Gastrocnemius medialis (tissue), 4 donors: ENCODE data around the gene SRRM3. TPM values are rescaled to one million over a fixed set of nuclear protein-coding genes. Genes with fewer than 3 reads are reported as not detected.

Source experiments
- ATAC-seq, 2 donors: fragments of 150-250 bp; one replicate each; pipeline ENCODE4 v1.9.1; 2016
- DNase-seq, 2 donors: peaks; one replicate each; pipeline ENCODE4 v3.0.0-alpha.2; 2019
- H3K27ac ChIP-seq, 4 donors: fragments of 200-600 bp; sonication (generic); 1 replicate in 1 of 4; 2 replicates in 3 of 4; pipeline ENCODE4 v1.5.1; 2016 to 2018; ENCODE audit warnings: mild to moderate bottlenecking in 2 of 4, moderate library complexity in 1 of 4
- H3K27me3 ChIP-seq, 3 donors: fragments of 200-600 bp; sonication (generic) in 2 of 3; 1 replicate in 1 of 3; 2 replicates in 2 of 3; pipeline versions ENCODE4 v1.5.1 to v1.6.0; 2016 to 2019; ENCODE audit warnings: mild to moderate bottlenecking in 1 of 3, moderate library complexity in 1 of 3
- H3K36me3 ChIP-seq, 2 donors: fragments of 200-600 bp; sonication (generic) in 1 of 2; one replicate each; pipeline ENCODE4 v1.5.1; 2017 to 2018
- H3K4me1 ChIP-seq, 2 donors: fragments of 200-600 bp; sonication (generic) in 1 of 2; one replicate each; pipeline ENCODE4 v1.5.1; 2016 to 2017; ENCODE audit warnings: mild to moderate bottlenecking in 2 of 2
- H3K4me3 ChIP-seq, 4 donors: fragments of 200-600 bp; sonication (generic) in 3 of 4; 1 replicate in 1 of 4; 2 replicates in 3 of 4; pipeline ENCODE4 v1.5.1; 2016 to 2019; ENCODE audit warnings: mild to moderate bottlenecking in 2 of 4
- H3K9me3 ChIP-seq, 3 donors: fragments of 200-600 bp; sonication (generic) in 2 of 3; 1 replicate in 1 of 3; 2 replicates in 2 of 3; pipeline ENCODE4 v1.5.1; 2016 to 2019
- CTCF ChIP-seq, 5 experiments: fragments of 450-650 bp in 3 of 5; fragments of 200-600 bp in 2 of 5; sonication (generic) in 2 of 5; IDR thresholded peaks in 4 of 5; conservative IDR thresholded peaks in 1 of 5; 1 replicate in 4 of 5; 2 replicates in 1 of 5; pipeline ENCODE4 v1.5.1; 2016 to 2019; ENCODE audit warnings: antibody characterized with exemption in 5 of 5, mild to moderate bottlenecking in 3 of 5, moderate library complexity in 3 of 5
- POLR2A ChIP-seq, 2 donors: fragments of 450-650 bp; IDR thresholded peaks; one replicate each; pipeline ENCODE4 v1.6.1; 2017; ENCODE audit warnings: antibody characterized with exemption in 2 of 2, mild to moderate bottlenecking in 2 of 2, moderate library complexity in 2 of 2
- in situ Hi-C, 4 donors: fragments of 200-750 bp; cut with MboI; loops; one replicate each; pipeline versions ENCODE4 v1.15.0 to v1.8.0; 2017; ENCODE audit warnings: low sequenced_read_pairs in 4 of 4
- intact Hi-C: fragments of 100-400 bp; cut with DNase I; formaldehyde crosslinking; loops from one replicate; pipeline ENCODE4 v1.15.1; 2023; ENCODE audit warnings: low total_unique reads
- total RNA-seq, 4 donors: library from RNA; depleted of rRNA; stranded (reverse); fragments of >200 nt; gene quantifications; one replicate each; pipeline versions ENCODE4 v1.1.0 to v1.2.3, GENCODE V29; 2016

The SRRM3 gene
- total RNA-seq, 4 donors from 2014 or later = 0.53 to 1.2 (median 0.84) TPM

- DNase-seq (no peak), ATAC-seq (no peak)
- Histone ChIP-seq H3K4me3 (no peak overlapping the region), H3K27me3 (no peaks in the 10 kb centered on the region), H3K27ac (peak overlapping the region; percentile 97 to 100 (median 98)), H3K4me1 (peaks cover 73 to 78% of the 10 kb centered on the region in 2 donors), H3K9me3 (no peaks in the 10 kb centered on the region), H3K36me3 (peaks cover 2 to 31% of the 10 kb centered on the region in 2 donors)
- in situ Hi-C loops = no loop called here
- intact Hi-C loops = loop anchor here (10.0 kb wide), 1 partner anchor 1468 kb away; the partner anchor contains the start of genes PHTF2 and TMEM60
- no peak for TF ChIP-seq POLR2A (IDR thresholded peaks at IDR 0.05)
- no peak for TF ChIP-seq CTCF (IDR thresholded peaks at IDR 0.05 in 4 of 5, conservative IDR thresholded peaks at IDR 0.05 in 1 of 5)
Observed at GRCh38 chr7:76326646-76327233, 125.0 kb downstream of the SRRM3 start.

- DNase-seq = no peak
- Histone ChIP-seq H3K9me3 (no peaks in the 10 kb centered on the region), H3K36me3 (peaks cover 2 to 31% of the 10 kb centered on the region in 2 donors), H3K27me3 (no peaks in the 10 kb centered on the region), H3K27ac (peak overlapping the region; percentile 97 to 100 (median 98)), H3K4me1 (peaks cover 73 to 80% of the 10 kb centered on the region in 2 donors), H3K4me3 (no peak overlapping the region)
- TF ChIP-seq POLR2A (IDR thresholded peaks at IDR 0.05) = no peak
- TF ChIP-seq CTCF (IDR thresholded peaks at IDR 0.05 in 4 of 5, conservative IDR thresholded peaks at IDR 0.05 in 1 of 5) = no peak
- intact Hi-C loops = loop anchor here (10.0 kb wide), 1 partner anchor 1467 kb away; the partner anchor contains the start of genes PHTF2 and TMEM60
- no peak for ATAC-seq
- in situ Hi-C loops = no loop called here
Observed at GRCh38 chr7:76327610-76328009, 125.9 kb downstream of the SRRM3 start.

GRCh38 chr7:76328389-76328788 lies 126.7 kb downstream of the SRRM3 start:
- peak overlapping the region; percentile 97 to 100 (median 98) for H3K27ac ChIP-seq
- no peaks in the 10 kb centered on the region for H3K9me3 ChIP-seq
- H3K36me3 ChIP-seq = peaks cover 2 to 31% of the 10 kb centered on the region in 2 donors
- no peak overlapping the region for H3K4me3 ChIP-seq
- DNase-seq (no peak), ATAC-seq (no peak)
- no peaks in the 10 kb centered on the region for H3K27me3 ChIP-seq
- in situ Hi-C loops = no loop called here
- peaks cover 76 to 84% of the 10 kb centered on the region in 2 donors for H3K4me1 ChIP-seq
- no peak for TF ChIP-seq POLR2A (IDR thresholded peaks at IDR 0.05)
- TF ChIP-seq CTCF (IDR thresholded peaks at IDR 0.05 in 4 of 5, conservative IDR thresholded peaks at IDR 0.05 in 1 of 5) = no peak
- intact Hi-C loops = loop anchor here (10.0 kb wide), 1 partner anchor 1466 kb away; the partner anchor contains the start of genes PHTF2 and TMEM60

- in situ Hi-C loops (no loop called here), intact Hi-C loops (loop anchor here (10.0 kb wide), 1 partner anchor 1465 kb away; the partner anchor contains the start of genes PHTF2 and TMEM60)
- no peak for ATAC-seq
- Histone ChIP-seq H3K36me3 (peaks cover 2 to 31% of the 10 kb centered on the region in 2 donors), H3K9me3 (no peaks in the 10 kb centered on the region), H3K4me3 (no peak overlapping the region), H3K27ac (peak overlapping the region; percentile 97 to 100 (median 98)), H3K4me1 (peaks cover 82 to 89% of the 10 kb centered on the region in 2 donors), H3K27me3 (no peaks in the 10 kb centered on the region)
- TF ChIP-seq CTCF (IDR thresholded peaks at IDR 0.05 in 4 of 5, conservative IDR thresholded peaks at IDR 0.05 in 1 of 5) (no peak), POLR2A (IDR thresholded peaks at IDR 0.05) (no peak)
- no peak for DNase-seq
Observed at GRCh38 chr7:76329479-76329878, 127.8 kb downstream of the SRRM3 start.
